OCI-M2 (cell line): Measurements from ENCODE around the gene DCDC1.
"Not testable (repeated sequence)": the region's sequence is repeated elsewhere in the genome, so short reads cannot be mapped to it uniquely, and the experiment has no call there.

ENCODE experiments used
- DNase-seq: peaks from one replicate; lab custom pipeline; 2025; ENCODE audit not compliant: unreplicated experiment; lab: John Stamatoyannopoulos, UW

The DCDC1 gene

GRCh38 chr11:30991376-30991775 is 378.2 kb downstream of the DCDC1 start:
- DNase-seq = no peak

GRCh38 chr11:30990625-30991296 is 378.8 kb downstream of the DCDC1 start:
- DNase-seq = no peak

GRCh38 chr11:30987819-30988218 is 381.7 kb downstream of the DCDC1 start:
- DNase-seq = no peak

GRCh38 chr11:30985536-30985935 is 384.0 kb downstream of the DCDC1 start:
- no peak for DNase-seq

- DNase-seq = no peak
These were observed 384.7 kb downstream of the DCDC1 start for GRCh38 chr11:30984827-30985226.

GRCh38 chr11:30984442-30984816 is 385.1 kb downstream of the DCDC1 start:
- no peak for DNase-seq

GRCh38 chr11:30983776-30984441 is 385.6 kb downstream of the DCDC1 start:
- DNase-seq = no peak

GRCh38 chr11:30983143-30983542 is 386.4 kb downstream of the DCDC1 start:
- DNase-seq = no peak

- DNase-seq = no peak
These were observed 402.0 kb downstream of the DCDC1 start for GRCh38 chr11:30967579-30967978.

- DNase-seq = no peak
These were observed 409.0 kb downstream of the DCDC1 start for GRCh38 chr11:30960387-30960992.

- no peak for DNase-seq
These were observed 412.8 kb downstream of the DCDC1 start for GRCh38 chr11:30956751-30957150.

- no peak for DNase-seq
These were observed 419.7 kb downstream of the DCDC1 start for GRCh38 chr11:30949838-30950237.

- not testable (repeated sequence) for DNase-seq
These were observed 421.8 kb downstream of the DCDC1 start for GRCh38 chr11:30947715-30948114.

- no peak for DNase-seq
These were observed 430.7 kb downstream of the DCDC1 start for GRCh38 chr11:30938810-30939209.

GRCh38 chr11:30938171-30938570 is 431.4 kb downstream of the DCDC1 start:
- no peak for DNase-seq

GRCh38 chr11:30936491-30936890 is 433.0 kb downstream of the DCDC1 start:
- DNase-seq = no peak

GRCh38 chr11:30935861-30936260 is 433.7 kb downstream of the DCDC1 start:
- DNase-seq = no peak

GRCh38 chr11:30926130-30926529 is 443.4 kb downstream of the DCDC1 start:
- DNase-seq = no peak

GRCh38 chr11:30921811-30922210 is 447.7 kb downstream of the DCDC1 start:
- DNase-seq = no peak

GRCh38 chr11:30919389-30920152 is 450.0 kb downstream of the DCDC1 start:
- DNase-seq = no peak

GRCh38 chr11:30917859-30918478 is 451.6 kb downstream of the DCDC1 start:
- no peak for DNase-seq
